Measurements from ENCODE around the gene SPATA12. TPM values are rescaled to one million over a fixed set of nuclear protein-coding genes. Genes with fewer than 3 reads are reported as not detected.

The SPATA12 gene
- polyA plus RNA-seq, 3 donors = 0.17 to 0.31 TPM; not detected in 1

GRCh38 chr3:57112206-57112605 lies 51.7 kb downstream of the SPATA12 start:
- DNase-seq = no peak

GRCh38 chr3:57116501-57116900 lies 56.0 kb downstream of the SPATA12 start:
- DNase-seq = no peak

GRCh38 chr3:57118254-57118653 lies 57.8 kb downstream of the SPATA12 start:
- no peak for DNase-seq

GRCh38 chr3:57120040-57120439 lies 59.6 kb downstream of the SPATA12 start:
- DNase-seq = no peak

GRCh38 chr3:57120451-57121174 lies 60.1 kb downstream of the SPATA12 start:
- DNase-seq = no peak

Other genes starting within 250 kb of the SPATA12 start
- gene IL17RD, start 104.7 kb downstream of the SPATA12 start, polyA plus RNA-seq (ENCODE audit: insufficient read length in 3 of 3) = 10 to 100 TPM; 50.0 to 55.1 (median 53.1) TPM
- 1 to 10 TPM; 2.6 to 3.6 (median 2.9) TPM for gene HESX1, start 139.3 kb downstream of the SPATA12 start, polyA plus RNA-seq (ENCODE audit: insufficient read length in 3 of 3)
- gene APPL1, start 167.1 kb downstream of the SPATA12 start, polyA plus RNA-seq (ENCODE audit: insufficient read length in 3 of 3) = 10 to 100 TPM; 37.8 to 47.4 (median 41.0) TPM
- gene ASB14, start 232.0 kb downstream of the SPATA12 start, polyA plus RNA-seq (ENCODE audit: insufficient read length in 3 of 3) = 1 to 10 TPM in 1 of 3 donors, under 1 TPM in 2; 0.56 to 1.6 (median 0.97) TPM

All from renal pelvis (tissue), 4 donors.